ENCODE data around the gene WDR1. TPM values are rescaled to one million over a fixed set of nuclear protein-coding genes. Genes with fewer than 3 reads are reported as not detected.

Gene WDR1
- total RNA-seq, 1 donor from 2014 or later = 161 TPM

DNA sequence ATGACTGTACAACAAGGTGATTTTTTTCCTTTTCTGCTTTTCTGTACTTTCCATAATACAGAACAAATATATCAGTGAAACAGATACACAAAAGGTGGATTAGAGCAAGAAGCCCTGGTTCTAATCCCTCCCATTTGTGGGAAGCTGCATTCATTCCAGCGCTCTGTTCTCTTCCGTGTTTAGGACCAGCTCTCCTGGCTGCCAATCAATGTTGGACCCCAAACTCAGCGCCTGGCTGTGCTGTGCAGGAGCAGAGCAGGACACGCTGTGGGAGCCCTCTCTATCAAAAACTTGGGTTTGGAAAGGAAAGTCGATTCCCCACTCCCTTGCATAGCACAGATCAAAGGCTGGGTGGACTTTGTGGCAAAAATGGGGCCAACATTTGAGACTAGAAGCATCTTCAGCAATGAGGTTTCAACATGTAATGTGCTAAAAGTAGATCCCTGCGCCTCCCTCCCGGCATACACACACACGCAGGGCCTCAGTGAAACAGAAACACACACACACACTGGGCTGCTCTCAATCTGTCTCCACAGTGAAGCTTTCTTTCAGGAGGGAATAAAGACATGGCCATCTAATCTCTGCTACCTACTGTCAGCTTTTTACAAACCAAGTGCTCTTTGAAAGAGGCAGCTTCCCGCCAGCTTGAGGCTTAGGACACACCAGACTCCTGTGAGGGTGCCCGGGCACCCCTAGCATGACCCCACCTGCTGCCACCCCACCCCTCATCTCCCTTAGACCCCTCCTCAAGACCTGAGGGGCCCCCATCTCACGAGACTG lies 12.2 kb downstream of the WDR1 start:
- Mint-ChIP-seq H3K4me3 (ENCODE audit: unreplicated experiment) (no peak overlapping the region), H3K9me3 (ENCODE audit: unreplicated experiment) (peaks cover 4% of the 10 kb centered on the region), H3K36me3 (ENCODE audit: unreplicated experiment) (no peaks in the 10 kb centered on the region), H3K27me3 (ENCODE audit: unreplicated experiment) (peaks cover 3% of the 10 kb centered on the region), H3K27ac (ENCODE audit: unreplicated experiment) (peak overlapping the region; percentile 26), H3K4me1 (ENCODE audit: low read depth, unreplicated experiment) (peaks cover 47% of the 10 kb centered on the region)
- DNase-seq = no peak
- TF ChIP-seq CTCF (IDR thresholded peaks at IDR 0.05; ENCODE audit: partially characterized antibody, unreplicated experiment) = no peak

- peaks cover 43% of the 10 kb centered on the region for H3K4me1 Mint-ChIP-seq (ENCODE audit: low read depth, unreplicated experiment)
- peaks cover 4% of the 10 kb centered on the region for H3K9me3 Mint-ChIP-seq (ENCODE audit: unreplicated experiment)
- TF ChIP-seq CTCF (IDR thresholded peaks at IDR 0.05; ENCODE audit: partially characterized antibody, unreplicated experiment) = no peak
- H3K27me3 Mint-ChIP-seq (ENCODE audit: unreplicated experiment) = peaks cover 3% of the 10 kb centered on the region
- H3K27ac Mint-ChIP-seq (ENCODE audit: unreplicated experiment) = peak overlapping the region; percentile 9
- DNase-seq = no peak
- peaks cover 1% of the 10 kb centered on the region for H3K36me3 Mint-ChIP-seq (ENCODE audit: unreplicated experiment)
- no peak overlapping the region for H3K4me3 Mint-ChIP-seq (ENCODE audit: unreplicated experiment)
Measured at GRCh38 chr4:10102474-10103332, 13.9 kb downstream of the WDR1 start.

- peak overlapping the region; percentile 9 for H3K27ac Mint-ChIP-seq (ENCODE audit: unreplicated experiment)
- peaks cover 38% of the 10 kb centered on the region for H3K4me1 Mint-ChIP-seq (ENCODE audit: low read depth, unreplicated experiment)
- no peak overlapping the region for H3K4me3 Mint-ChIP-seq (ENCODE audit: unreplicated experiment)
- no peak for TF ChIP-seq CTCF (IDR thresholded peaks at IDR 0.05; ENCODE audit: partially characterized antibody, unreplicated experiment)
- DNase-seq = no peak
- no peaks in the 10 kb centered on the region for H3K27me3 Mint-ChIP-seq (ENCODE audit: unreplicated experiment)
- peaks cover 4% of the 10 kb centered on the region for H3K9me3 Mint-ChIP-seq (ENCODE audit: unreplicated experiment)
- peaks cover 4% of the 10 kb centered on the region for H3K36me3 Mint-ChIP-seq (ENCODE audit: unreplicated experiment)
Measured at GRCh38 chr4:10101671-10102473, 14.7 kb downstream of the WDR1 start.

DNA sequence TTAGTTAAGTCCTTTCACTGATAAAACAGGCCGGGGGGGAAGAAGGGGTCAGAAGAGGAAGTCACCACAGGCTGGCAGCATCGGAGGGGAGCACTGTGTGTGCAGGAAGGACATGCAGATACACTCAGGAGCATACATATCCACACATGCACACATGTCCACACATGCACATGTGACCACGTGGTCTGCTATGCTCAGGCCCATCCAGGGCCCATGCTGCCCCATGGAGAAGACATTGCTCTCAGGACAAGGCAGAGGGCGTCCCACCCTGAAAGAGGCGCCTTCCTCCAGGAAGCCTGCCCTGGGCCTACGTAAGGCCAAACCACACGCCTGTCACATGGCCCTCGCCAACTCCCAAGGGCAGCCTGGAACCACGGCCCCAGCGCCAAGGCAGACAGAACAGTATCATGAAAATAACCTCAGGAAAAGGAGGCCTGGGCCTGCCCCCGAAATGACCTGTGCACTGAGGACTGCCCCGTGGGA lies 15.8 kb downstream of the WDR1 start:
- Mint-ChIP-seq H3K36me3 (ENCODE audit: unreplicated experiment) (peaks cover 4% of the 10 kb centered on the region), H3K4me1 (ENCODE audit: low read depth, unreplicated experiment) (peaks cover 29% of the 10 kb centered on the region), H3K27me3 (ENCODE audit: unreplicated experiment) (no peaks in the 10 kb centered on the region), H3K27ac (ENCODE audit: unreplicated experiment) (no peak overlapping the region), H3K9me3 (ENCODE audit: unreplicated experiment) (peaks cover 3% of the 10 kb centered on the region), H3K4me3 (ENCODE audit: unreplicated experiment) (no peak overlapping the region)
- TF ChIP-seq CTCF (IDR thresholded peaks at IDR 0.05; ENCODE audit: partially characterized antibody, unreplicated experiment) = no peak
- DNase-seq = no peak
